Sigmoid colon (tissue), 3 donors: ENCODE results near the gene TOM1L2.

Experiments
- POLR2A ChIP-seq, 2 donors: fragments of 450-650 bp; IDR thresholded peaks; one replicate each; pipeline ENCODE4 v1.6.1; 2016; ENCODE audit warnings: antibody characterized with exemption in 2 of 2, mild to moderate bottlenecking in 2 of 2, moderate library complexity in 2 of 2
- TF ChIP-seq, protein P1 (sequence below), 4 experiments: fragments of 450-650 bp in 3 of 4; fragments of 200-600 bp in 1 of 4; IDR thresholded peaks; one replicate each; pipeline ENCODE4 v1.5.1; 2016 to 2019; ENCODE audit warnings: antibody characterized with exemption in 4 of 4, mild to moderate bottlenecking in 3 of 4, moderate library complexity in 2 of 4

DNA sequence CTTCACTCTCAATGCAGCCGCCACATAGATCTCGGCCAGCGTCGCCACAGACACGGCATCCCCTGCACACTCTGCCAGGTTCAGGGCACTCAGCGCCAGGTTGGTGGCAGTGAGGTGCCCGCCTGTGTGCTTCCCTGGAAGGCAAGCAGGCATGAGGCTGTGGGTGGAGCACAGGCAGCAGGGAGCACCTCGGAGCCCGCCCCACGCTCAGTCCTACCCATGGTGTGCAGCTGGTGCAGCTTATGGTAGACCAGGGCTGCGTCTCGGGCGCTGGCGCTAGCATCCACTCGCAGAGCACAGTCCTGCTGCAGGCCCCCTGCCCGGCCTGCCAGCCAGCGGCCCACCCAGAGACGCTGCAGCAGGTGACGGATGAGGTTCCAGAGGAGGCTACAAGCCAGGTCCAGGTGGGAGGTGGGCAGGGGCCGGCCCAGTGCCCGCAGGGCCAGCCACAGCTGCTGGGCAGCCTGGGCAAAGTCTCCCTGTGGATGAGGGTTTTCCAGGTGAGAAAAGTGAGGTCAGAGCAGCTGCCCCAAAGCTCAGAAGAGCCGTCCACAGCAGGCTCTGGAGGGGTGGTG, 155.9 kb downstream of the TOM1L2 start:
- TF ChIP-seq, protein P1, sequence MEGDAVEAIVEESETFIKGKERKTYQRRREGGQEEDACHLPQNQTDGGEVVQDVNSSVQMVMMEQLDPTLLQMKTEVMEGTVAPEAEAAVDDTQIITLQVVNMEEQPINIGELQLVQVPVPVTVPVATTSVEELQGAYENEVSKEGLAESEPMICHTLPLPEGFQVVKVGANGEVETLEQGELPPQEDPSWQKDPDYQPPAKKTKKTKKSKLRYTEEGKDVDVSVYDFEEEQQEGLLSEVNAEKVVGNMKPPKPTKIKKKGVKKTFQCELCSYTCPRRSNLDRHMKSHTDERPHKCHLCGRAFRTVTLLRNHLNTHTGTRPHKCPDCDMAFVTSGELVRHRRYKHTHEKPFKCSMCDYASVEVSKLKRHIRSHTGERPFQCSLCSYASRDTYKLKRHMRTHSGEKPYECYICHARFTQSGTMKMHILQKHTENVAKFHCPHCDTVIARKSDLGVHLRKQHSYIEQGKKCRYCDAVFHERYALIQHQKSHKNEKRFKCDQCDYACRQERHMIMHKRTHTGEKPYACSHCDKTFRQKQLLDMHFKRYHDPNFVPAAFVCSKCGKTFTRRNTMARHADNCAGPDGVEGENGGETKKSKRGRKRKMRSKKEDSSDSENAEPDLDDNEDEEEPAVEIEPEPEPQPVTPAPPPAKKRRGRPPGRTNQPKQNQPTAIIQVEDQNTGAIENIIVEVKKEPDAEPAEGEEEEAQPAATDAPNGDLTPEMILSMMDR (IDR thresholded peaks at IDR 0.05) = no peak
- no peak for TF ChIP-seq POLR2A (IDR thresholded peaks at IDR 0.05)
